Neural cell (in vitro differentiated cells): ENCODE data around the gene CAPNS1. TPM values are rescaled to one million over a fixed set of nuclear protein-coding genes. Genes with fewer than 3 reads are reported as not detected.
"Not testable (repeated sequence)": the region's sequence is repeated elsewhere in the genome, so short reads cannot be mapped to it uniquely, and the experiment has no call there.

ENCODE experiments used
- H2AFZ ChIP-seq: fragments of 200-600, 300-800 bp; sonication (generic), shearing (Covaris generic); 2 replicates; pipeline ENCODE4 v1.6.0; 2014; ENCODE audit warnings: low read depth, mild to moderate bottlenecking, antibody characterized with exemption, low read length, moderate library complexity
- H3F3A ChIP-seq: fragments of 200-600 bp; shearing (Covaris generic); 2 replicates; pipeline ENCODE4 v1.6.1; 2016; ENCODE audit warnings: mild to moderate bottlenecking, moderate library complexity, mixed read lengths, antibody characterized with exemption, low read length; ENCODE audit not compliant: insufficient read depth, poor library complexity, severe bottlenecking
- H3K27ac ChIP-seq: fragments of 200-600, 300-800 bp; sonication (generic), shearing (Covaris generic); 2 replicates; pipeline ENCODE4 v1.5.1; 2014; ENCODE audit warnings: mild to moderate bottlenecking, low read length, moderate library complexity
- H3K27me3 ChIP-seq: fragments of 300-800, 200-600 bp; sonication (generic), shearing (Covaris generic); 2 replicates; pipeline ENCODE4 v1.6.0; 2014; ENCODE audit warnings: mild to moderate bottlenecking, low read depth, low read length, moderate library complexity; ENCODE audit not compliant: insufficient read depth
- H3K36me3 ChIP-seq: fragments of 300-800, 200-600 bp; sonication (generic), shearing (Covaris generic); 2 replicates; pipeline ENCODE4 v1.5.1; 2014; ENCODE audit warnings: mild to moderate bottlenecking, antibody characterized with exemption, low read length, moderate library complexity; ENCODE audit not compliant: insufficient read depth
- H3K4me2 ChIP-seq: fragments of 300-800, 200-600 bp; sonication (generic), shearing (Covaris generic); 2 replicates; pipeline ENCODE4 v1.6.0; 2014; ENCODE audit warnings: mild to moderate bottlenecking, low read length
- H3K4me3 ChIP-seq: fragments of 300-800, 200-600 bp; sonication (generic), shearing (Covaris generic); 2 replicates; pipeline ENCODE4 v1.5.1; 2014; ENCODE audit warnings: mild to moderate bottlenecking, low read length, moderate library complexity
- H3K79me2 ChIP-seq: fragments of 200-600 bp; shearing (Covaris generic); replicated peaks from 2 replicates; pipeline ENCODE4 v1.6.0; 2014; ENCODE audit warnings: mild to moderate bottlenecking, low read length, moderate library complexity; ENCODE audit not compliant: insufficient read depth
- H3K9ac ChIP-seq: fragments of 300-800, 200-600 bp; sonication (generic), shearing (Covaris generic); 2 replicates; pipeline ENCODE4 v1.6.1; 2016; ENCODE audit warnings: mild to moderate bottlenecking, low read length, mixed read lengths
- H3K9me2 ChIP-seq: fragments of 200-600 bp; shearing (Covaris generic); 2 replicates; pipeline ENCODE4 v1.6.1; 2016; ENCODE audit warnings: mild to moderate bottlenecking, low read length, mixed read lengths; ENCODE audit not compliant: insufficient read depth
- H3K9me3 ChIP-seq: fragments of 200-600, 300-800 bp; sonication (generic), shearing (Covaris generic); 2 replicates; pipeline ENCODE4 v1.6.1; 2016; ENCODE audit warnings: mild to moderate bottlenecking, mixed run types, low read length, moderate library complexity, mixed read lengths
- H4K20me1 ChIP-seq: fragments of 200-600 bp; shearing (Covaris generic); 2 replicates; pipeline ENCODE4 v1.6.1; 2016; ENCODE audit warnings: mild to moderate bottlenecking, mixed run types; ENCODE audit not compliant: insufficient read depth
- CTCF ChIP-seq: fragments of 450-650 bp; IDR thresholded peaks from 2 replicates; pipeline ENCODE4 v1.5.1; 2014; ENCODE audit warnings: antibody characterized with exemption, mild to moderate bottlenecking, moderate library complexity; ENCODE audit not compliant: poor library complexity, severe bottlenecking
- EP300 ChIP-seq: fragments of 450-650 bp; conservative IDR thresholded peaks from 2 replicates; pipeline ENCODE4 v1.6.1; 2014; ENCODE audit warnings: antibody characterized with exemption, mild to moderate bottlenecking, moderate library complexity; ENCODE audit not compliant: poor library complexity, severe bottlenecking
- EZH2 ChIP-seq: fragments of 200-600, 300-800 bp; shearing (Covaris generic), sonication (generic); IDR thresholded peaks from 2 replicates; pipeline ENCODE4 v1.6.1; 2014; ENCODE audit warnings: antibody characterized with exemption, low read length, borderline replicate concordance, mild to moderate bottlenecking; ENCODE audit not compliant: insufficient read depth, poor library complexity, severe bottlenecking
- MXI1 ChIP-seq: fragments of 450-650 bp; conservative IDR thresholded peaks from 2 replicates; pipeline ENCODE4 v1.6.1; 2014; ENCODE audit warnings: antibody characterized with exemption, mild to moderate bottlenecking; ENCODE audit not compliant: poor library complexity, severe bottlenecking
- POLR2AphosphoS5 ChIP-seq: IDR thresholded peaks from 2 replicates; pipeline ENCODE4 v1.6.1; 2012
- RAD21 ChIP-seq: fragments of 450-650 bp; conservative IDR thresholded peaks from 2 replicates; pipeline ENCODE4 v1.6.1; 2014; ENCODE audit warnings: antibody characterized with exemption, mild to moderate bottlenecking, moderate library complexity
- SMC3 ChIP-seq: fragments of 450-650 bp; conservative IDR thresholded peaks from 2 replicates; pipeline ENCODE4 v1.6.1; 2014; ENCODE audit warnings: antibody characterized with exemption, mild to moderate bottlenecking, moderate library complexity; ENCODE audit not compliant: poor library complexity
- TAF1 ChIP-seq: IDR thresholded peaks from 2 replicates; pipeline ENCODE4 v1.6.1; 2012; ENCODE audit warnings: low read depth
- polyA plus RNA-seq: library from polyadenylated mRNA; depleted of rRNA; stranded (reverse); fragments of >200 nt; gene quantifications from 2 replicates; pipeline ENCODE4 v1.2.3, GENCODE V29; 2014
- TF ChIP-seq, protein P1 (sequence below): IDR thresholded peaks from 2 replicates; pipeline ENCODE4 v1.6.1; 2012; ENCODE audit warnings: borderline replicate concordance

CAPNS1 gene
- polyA plus RNA-seq, 1 donor from 2014 or later = 67.3 TPM

DNA sequence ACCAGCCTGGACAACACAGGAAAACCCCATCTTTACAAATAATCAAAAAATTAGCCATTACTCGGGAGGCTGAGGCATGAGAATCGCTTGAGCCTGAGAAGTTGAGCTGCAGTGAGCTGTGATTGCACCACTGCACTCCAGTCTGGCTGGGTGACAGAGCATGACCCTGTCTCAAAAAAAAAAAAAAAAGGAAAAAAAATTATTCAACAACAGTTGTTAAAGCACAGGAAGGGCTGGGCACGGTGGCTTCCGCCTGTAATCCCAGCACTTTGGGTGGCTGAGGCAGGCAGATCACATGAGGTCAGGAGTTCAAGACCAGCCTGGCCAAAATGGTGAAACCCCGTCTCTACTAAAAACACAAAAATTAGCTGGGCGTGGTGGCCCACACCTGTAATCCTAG lies 8.6 kb upstream of the CAPNS1 start:
- H3K9me2 ChIP-seq, H4K20me1 ChIP-seq, H3K27ac ChIP-seq, H3K27me3 ChIP-seq, H3K4me2 ChIP-seq, H3K9ac ChIP-seq, H3K9me3 ChIP-seq, H3F3A ChIP-seq, H2AFZ ChIP-seq, H3K79me2 ChIP-seq, H3K4me3 ChIP-seq, H3K36me3 ChIP-seq: not testable (repeated sequence)

DNA sequence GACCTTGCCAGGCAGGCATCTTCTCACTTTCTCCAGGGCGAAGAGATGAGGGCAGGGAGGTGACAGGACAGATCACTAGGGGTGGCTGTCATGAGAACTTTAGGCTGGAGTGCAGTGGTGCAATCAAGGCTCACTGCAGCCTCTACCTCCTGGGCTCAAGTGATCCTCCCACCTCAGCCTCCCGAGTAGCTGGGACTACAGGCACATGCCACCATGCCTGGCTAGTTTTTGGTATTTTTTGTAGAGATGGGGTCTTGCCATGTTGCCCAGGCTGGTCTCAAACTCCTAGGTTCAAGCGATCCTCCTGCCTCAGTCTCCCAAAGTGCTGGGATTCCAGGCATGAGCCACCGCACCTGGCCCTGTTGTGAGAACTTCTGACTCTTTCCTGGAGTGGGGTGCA lies 5.0 kb upstream of the CAPNS1 start:
- not testable (repeated sequence) for H3K4me2 ChIP-seq

DNA sequence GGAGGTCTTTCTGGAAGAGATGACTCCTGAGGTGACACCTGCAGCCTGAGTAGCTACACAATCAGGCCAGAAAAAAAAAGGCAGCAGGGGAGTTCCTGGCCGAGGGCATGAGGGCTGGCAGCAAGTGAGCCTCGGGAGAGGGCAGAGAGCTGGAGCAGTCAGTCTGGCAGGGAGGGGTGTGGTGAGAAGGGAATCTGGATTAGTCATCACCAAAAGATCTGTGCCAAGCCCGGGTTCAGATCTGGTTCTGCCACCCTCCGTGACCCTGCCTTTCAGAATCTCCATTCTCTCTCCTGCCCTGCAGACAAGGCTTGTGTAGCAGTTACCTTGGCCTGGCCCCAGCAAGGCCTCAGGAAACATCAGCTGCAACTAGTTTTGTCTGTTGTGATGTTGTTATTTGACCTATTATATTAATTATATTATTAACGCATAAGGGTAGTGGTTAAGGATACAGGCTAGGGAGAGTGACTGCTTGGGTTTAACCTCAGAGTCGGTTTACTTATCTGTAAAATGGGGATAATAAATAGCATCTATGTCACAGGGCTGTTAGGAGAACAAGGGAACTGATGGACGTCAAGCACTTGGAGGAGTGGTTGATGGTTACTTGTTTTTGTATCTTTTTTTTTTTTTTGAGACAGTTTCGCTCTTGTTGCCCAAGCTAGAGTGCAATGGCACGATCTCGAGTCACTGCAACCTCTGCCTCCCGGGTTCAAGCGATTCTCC lies 2.7 kb upstream of the CAPNS1 start:
- H2AFZ ChIP-seq = no peak overlapping the region
- H4K20me1 ChIP-seq = no peaks in the 10 kb centered on the region
- H3K36me3 ChIP-seq = no peaks in the 10 kb centered on the region
- no peaks in the 10 kb centered on the region for H3K9me3 ChIP-seq
- no peak overlapping the region for H3K27ac ChIP-seq
- H3K27me3 ChIP-seq = no peaks in the 10 kb centered on the region
- H3K4me3 ChIP-seq = no peak overlapping the region
- no peaks in the 10 kb centered on the region for H3K9me2 ChIP-seq
- no peaks in the 10 kb centered on the region for H3F3A ChIP-seq
- no peak overlapping the region for H3K9ac ChIP-seq
- H3K4me2 ChIP-seq = no peak overlapping the region
- TF ChIP-seq RAD21 (no peak), EP300 (no peak), EZH2 (no peak), POLR2AphosphoS5 (no peak), CTCF (no peak), SMC3 (no peak), TAF1 (no peak), MXI1 (no peak)
- TF ChIP-seq, protein P1, sequence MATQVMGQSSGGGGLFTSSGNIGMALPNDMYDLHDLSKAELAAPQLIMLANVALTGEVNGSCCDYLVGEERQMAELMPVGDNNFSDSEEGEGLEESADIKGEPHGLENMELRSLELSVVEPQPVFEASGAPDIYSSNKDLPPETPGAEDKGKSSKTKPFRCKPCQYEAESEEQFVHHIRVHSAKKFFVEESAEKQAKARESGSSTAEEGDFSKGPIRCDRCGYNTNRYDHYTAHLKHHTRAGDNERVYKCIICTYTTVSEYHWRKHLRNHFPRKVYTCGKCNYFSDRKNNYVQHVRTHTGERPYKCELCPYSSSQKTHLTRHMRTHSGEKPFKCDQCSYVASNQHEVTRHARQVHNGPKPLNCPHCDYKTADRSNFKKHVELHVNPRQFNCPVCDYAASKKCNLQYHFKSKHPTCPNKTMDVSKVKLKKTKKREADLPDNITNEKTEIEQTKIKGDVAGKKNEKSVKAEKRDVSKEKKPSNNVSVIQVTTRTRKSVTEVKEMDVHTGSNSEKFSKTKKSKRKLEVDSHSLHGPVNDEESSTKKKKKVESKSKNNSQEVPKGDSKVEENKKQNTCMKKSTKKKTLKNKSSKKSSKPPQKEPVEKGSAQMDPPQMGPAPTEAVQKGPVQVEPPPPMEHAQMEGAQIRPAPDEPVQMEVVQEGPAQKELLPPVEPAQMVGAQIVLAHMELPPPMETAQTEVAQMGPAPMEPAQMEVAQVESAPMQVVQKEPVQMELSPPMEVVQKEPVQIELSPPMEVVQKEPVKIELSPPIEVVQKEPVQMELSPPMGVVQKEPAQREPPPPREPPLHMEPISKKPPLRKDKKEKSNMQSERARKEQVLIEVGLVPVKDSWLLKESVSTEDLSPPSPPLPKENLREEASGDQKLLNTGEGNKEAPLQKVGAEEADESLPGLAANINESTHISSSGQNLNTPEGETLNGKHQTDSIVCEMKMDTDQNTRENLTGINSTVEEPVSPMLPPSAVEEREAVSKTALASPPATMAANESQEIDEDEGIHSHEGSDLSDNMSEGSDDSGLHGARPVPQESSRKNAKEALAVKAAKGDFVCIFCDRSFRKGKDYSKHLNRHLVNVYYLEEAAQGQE = no peak
- peaks cover 9% of the 10 kb centered on the region for H3K79me2 ChIP-seq

More for the DNA sequence above, 5.0 kb upstream of the CAPNS1 start:
- H3K36me3 ChIP-seq, H3K79me2 ChIP-seq, H3K9ac ChIP-seq, H4K20me1 ChIP-seq, H3K27me3 ChIP-seq, H3K27ac ChIP-seq, H3K9me2 ChIP-seq, H3K9me3 ChIP-seq, H3F3A ChIP-seq, H3K4me3 ChIP-seq, H2AFZ ChIP-seq: not testable (repeated sequence)
